ENCODE results near the gene GPX2.

Gene GPX2

GRCh38 chr14:64942531-64943111 lies at the start of gene GPX2:
Gene GPX2, minus strand, starts transcription at chr14:64942745. Its CDS starts 19 bp downstream, at chr14:64942726.
- DNase-seq (ENCODE audit: low spot score) = no peak

- DNase-seq (ENCODE audit: low spot score) = no peak
Measured at GRCh38 chr14:64990939-64991338, 48.4 kb upstream of the GPX2 start.

DNA sequence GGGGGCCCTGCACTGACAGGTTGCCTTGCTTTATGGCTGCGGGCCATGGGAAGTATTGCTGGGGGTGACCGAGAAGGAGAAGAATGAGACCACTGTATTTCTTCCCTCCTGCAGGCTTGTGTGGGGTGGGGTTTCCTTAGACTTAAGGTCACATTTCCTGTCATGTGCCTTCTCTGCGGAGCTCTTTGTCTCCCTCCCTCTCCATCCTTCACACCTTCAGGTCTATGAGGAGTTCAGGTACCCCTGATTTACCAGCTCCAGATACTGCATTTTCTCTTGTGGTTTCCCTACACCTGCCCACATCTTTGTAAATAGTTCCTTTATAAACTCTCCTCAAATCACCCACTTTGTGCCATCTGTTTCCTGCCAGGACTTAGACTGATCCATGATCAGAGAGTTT lies 47.8 kb upstream of the GPX2 start:
- no peak for DNase-seq (ENCODE audit: low spot score)

- DNase-seq (ENCODE audit: low spot score) = no peak
Measured at GRCh38 chr14:64987438-64987767, 44.9 kb upstream of the GPX2 start.

GRCh38 chr14:64986648-64987437 lies 44.3 kb upstream of the GPX2 start, which contains the start of gene FNTB:
Gene FNTB, plus strand, starts transcription at chr14:64986895. Its CDS starts 59 bp downstream, at chr14:64986954.
- peak; percentile 98 for DNase-seq (ENCODE audit: low spot score)

GRCh38 chr14:64983439-64984310 lies 41.1 kb upstream of the GPX2 start:
- no peak for DNase-seq (ENCODE audit: low spot score)

- no peak for DNase-seq (ENCODE audit: low spot score)
Measured at GRCh38 chr14:64979336-64980074, 37.0 kb upstream of the GPX2 start.

DNA sequence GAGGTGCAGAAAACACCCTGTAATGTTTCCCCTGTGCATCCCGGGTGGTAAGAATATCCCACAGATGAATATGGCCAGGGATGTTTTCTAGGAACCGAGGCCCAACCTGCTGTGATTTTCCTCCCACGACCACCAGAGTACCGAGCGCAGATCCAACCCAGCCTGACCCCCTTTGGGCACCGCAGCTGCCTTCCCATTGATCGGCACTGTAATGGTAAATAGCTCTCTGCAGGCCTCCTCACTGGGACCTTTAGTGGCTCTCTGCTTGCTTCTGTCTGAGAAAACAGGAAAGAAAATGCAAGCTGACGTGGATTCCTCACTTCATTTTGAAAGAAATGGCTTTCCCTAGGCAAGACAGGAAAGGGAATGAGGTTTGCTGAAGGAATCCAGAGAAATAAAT lies 32.0 kb upstream of the GPX2 start:
- no peak for DNase-seq (ENCODE audit: low spot score)

DNA sequence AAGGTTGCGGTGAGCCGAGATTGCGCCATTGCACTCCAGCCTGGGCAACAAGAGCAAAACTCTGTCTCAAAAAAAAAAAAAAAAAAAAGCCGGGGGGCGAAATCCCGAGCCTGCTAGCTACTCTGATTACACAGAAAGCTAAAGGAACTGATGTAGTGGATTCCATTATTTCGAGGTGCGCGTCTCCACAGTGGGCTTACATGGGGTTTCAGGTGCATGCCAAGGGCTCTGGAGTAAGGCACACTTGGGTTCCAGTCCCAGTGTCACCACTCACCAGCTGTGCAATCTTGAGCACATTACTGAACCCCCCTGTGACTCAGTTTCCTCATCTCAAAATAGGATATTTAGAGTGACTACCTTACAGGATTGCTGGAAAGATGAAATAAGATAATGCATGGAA lies 31.3 kb upstream of the GPX2 start:
- DNase-seq (ENCODE audit: low spot score) = no peak

- DNase-seq (ENCODE audit: low spot score) = no peak
Measured at GRCh38 chr14:64973026-64973442, 30.5 kb upstream of the GPX2 start.

DNA sequence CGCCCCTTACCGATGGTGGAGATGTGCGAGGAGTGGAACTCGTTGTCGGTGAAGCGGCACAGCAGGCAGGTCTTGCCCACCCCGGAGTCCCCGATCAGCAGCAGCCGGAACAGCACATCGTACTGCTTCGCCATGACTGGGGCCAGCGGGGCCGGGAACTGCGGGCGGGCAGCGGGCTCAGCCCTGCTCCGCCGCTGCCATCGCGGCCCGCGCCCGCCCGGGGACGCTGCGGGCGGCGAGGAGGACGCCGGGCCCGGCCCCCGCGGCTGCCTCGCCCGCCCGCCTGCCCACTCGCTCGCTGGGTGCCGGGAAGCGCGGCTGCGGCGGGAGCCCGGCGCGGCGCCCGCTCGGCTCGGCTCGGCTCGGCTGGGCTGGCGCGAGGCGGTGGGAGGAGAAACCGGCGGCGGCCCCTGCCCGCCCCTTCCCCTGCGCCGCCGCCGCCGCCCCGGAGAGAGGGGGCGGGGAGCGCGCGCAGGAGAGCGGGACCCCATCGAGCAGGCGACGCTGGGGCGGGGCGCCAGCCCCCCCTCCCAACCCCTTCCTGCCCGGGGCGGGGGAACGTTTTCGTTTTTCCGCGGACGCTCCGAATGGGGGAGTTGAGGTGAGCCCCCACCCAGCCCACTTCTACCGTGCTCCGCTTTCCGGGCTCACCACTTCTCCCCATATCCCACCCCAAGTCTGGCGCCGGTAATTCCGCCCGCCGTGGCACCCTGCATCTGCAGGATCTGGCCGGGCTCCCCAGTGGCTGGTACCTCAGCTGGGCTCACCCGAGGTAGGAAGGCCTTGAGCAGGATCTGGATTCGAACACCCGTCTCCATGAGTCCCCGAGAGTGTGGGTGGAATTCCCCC lies 29.6 kb upstream of the GPX2 start, which contains the start of gene RAB15:
Gene RAB15 (minus strand): TSS at position 394 of the 849 bp plus-strand sequence. CDS start 260 bp downstream, at position 134.
- peak; percentile 80 for DNase-seq (ENCODE audit: low spot score)

DNA sequence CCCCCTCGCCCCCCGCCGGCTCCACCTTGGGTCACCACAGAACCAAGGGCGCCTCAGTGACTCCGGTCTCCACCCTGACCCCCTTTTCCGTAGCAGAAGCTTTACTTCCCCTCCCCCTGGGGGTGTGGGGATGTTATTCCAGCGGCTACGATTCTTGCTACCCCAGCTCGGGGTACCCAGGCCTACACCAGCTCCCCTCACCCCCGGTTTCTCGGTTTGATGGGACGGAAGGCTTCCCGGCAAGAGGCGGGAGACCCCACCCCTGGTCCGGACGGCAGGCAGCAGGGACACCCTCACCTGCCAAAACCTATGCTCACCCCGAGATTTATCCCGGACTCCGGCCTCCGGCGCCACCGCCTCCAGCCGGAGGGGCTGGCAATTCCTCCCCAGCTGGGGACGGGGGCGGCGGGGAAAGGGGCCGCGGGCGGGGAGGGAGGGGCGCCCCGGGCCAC lies 29.0 kb upstream of the GPX2 start:
- no peak for DNase-seq (ENCODE audit: low spot score)

- no peak for DNase-seq (ENCODE audit: low spot score)
Measured at GRCh38 chr14:64970776-64971477, 28.4 kb upstream of the GPX2 start.

DNA sequence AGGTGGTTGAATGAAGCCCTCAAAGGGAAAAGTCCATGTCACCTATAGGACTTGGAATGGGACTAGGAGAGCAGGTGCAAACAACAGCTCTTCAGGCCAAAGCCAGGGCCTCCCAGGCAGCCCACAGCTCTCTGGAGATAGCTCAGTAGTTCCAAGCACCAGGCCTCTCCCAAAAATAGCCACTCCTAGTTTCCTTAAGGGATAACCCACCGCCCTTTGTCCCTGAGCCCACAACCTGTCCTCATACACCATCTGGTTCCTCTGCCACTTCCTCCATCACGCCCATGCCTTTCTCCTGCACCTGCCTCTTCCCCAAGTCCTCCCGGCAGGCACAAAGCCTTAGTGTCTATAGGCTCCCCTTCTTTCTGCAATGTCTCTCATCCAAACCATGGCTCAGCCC lies 27.5 kb upstream of the GPX2 start:
- no peak for DNase-seq (ENCODE audit: low spot score)

GRCh38 chr14:64968651-64969050 lies 26.1 kb upstream of the GPX2 start:
- no peak for DNase-seq (ENCODE audit: low spot score)

DNA sequence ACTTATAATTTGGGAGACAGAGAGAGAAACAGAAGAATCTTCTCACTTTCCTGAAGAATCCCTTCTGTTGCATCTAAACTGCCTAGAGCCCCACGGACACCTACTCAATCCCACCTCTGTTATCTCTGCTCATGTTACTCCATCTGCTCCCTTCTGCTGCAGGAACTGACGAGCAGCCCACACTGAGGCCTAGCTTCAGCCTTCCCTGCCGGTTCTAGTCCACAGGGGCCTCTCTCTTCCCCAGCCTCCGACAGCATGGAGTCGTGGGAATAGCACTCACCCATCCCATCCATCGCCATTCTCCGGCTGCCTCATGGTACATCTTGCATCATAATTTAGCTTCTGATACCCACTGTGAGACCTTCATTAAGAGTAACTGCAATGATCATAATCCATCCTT lies 25.6 kb upstream of the GPX2 start:
- no peak for DNase-seq (ENCODE audit: low spot score)

GRCh38 chr14:64966976-64967375 lies 24.4 kb upstream of the GPX2 start:
- DNase-seq (ENCODE audit: low spot score) = no peak

DNA sequence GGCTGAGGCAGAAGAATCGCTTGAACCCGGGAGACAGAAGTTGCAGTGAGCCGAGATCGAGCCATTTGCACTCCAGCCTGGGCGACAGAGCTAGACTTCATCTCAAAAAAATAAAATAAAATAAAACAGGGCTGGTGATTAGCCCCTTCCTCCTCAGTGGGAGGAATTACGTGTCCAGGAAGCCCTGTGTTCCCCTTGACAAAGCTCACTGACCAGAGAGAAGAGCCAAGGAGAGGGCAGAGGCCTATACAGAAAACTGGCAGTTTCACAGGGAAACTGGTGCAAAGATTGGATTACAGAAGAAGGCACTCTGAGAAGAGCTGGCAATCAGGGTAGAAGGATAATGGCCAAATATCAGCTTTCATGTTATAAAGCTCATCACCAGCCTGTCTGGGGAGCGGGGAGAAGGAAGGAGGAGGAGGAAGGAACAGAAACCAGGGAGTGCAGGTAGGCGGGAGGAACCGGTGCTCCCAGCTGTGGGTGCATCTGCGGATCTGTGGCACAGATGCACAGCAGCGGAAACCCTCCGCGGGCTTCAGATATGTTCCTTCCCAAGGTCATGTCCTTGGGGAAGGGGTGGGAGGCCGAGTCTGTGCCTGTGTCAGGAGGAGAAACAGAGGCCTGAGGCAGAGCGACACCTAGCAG lies 22.9 kb upstream of the GPX2 start:
- no peak for DNase-seq (ENCODE audit: low spot score)

- no peak for DNase-seq (ENCODE audit: low spot score)
Measured at GRCh38 chr14:64963611-64964010, 21.1 kb upstream of the GPX2 start.
